CD14-positive monocyte (primary cell): ENCODE results near the gene IRF8. TPM values are rescaled to one million over a fixed set of nuclear protein-coding genes. Genes with fewer than 3 reads are reported as not detected.

ENCODE experiments used
- DNase-seq, 3 donors: peaks; one replicate each; pipeline ENCODE4 v3.0.0-alpha.2; 2011 to 2022
- H2AFZ ChIP-seq: 2 replicates; pipeline ENCODE4 v1.6.0; 2012; ENCODE audit warnings: mild to moderate bottlenecking, low read depth, low read length, inconsistent platforms; ENCODE audit not compliant: insufficient read depth, poor library complexity, severe bottlenecking
- H3K27ac ChIP-seq, 2 donors: 1 replicate in 1 of 2; 2 replicates in 1 of 2; pipeline ENCODE4 v1.5.1; 2012 to 2013; ENCODE audit warnings: low read length in 2 of 2, control low read depth in 1 of 2, inconsistent platforms in 1 of 2, low read depth in 1 of 2, mild to moderate bottlenecking in 1 of 2
- H3K27me3 ChIP-seq, 2 donors: one replicate each; pipeline versions ENCODE4 v1.6.0 to v1.6.1; 2011 to 2013; ENCODE audit warnings: low read length in 2 of 2; ENCODE audit not compliant: control insufficient read depth in 2 of 2, insufficient read depth in 2 of 2
- H3K36me3 ChIP-seq, 2 donors: replicated peaks in 1 of 2; 1 replicate in 1 of 2; 2 replicates in 1 of 2; pipeline versions ENCODE4 v1.5.1 to v1.6.1; 2012 to 2013; ENCODE audit warnings: low read length in 2 of 2, control low read depth in 1 of 2, inconsistent platforms in 1 of 2, mild to moderate bottlenecking in 1 of 2; ENCODE audit not compliant: insufficient read depth in 2 of 2, control insufficient read depth in 1 of 2
- H3K4me1 ChIP-seq, 2 donors: 1 replicate in 1 of 2; 2 replicates in 1 of 2; pipeline versions ENCODE4 v1.5.1 to v1.6.1; 2012 to 2013; ENCODE audit warnings: low read length in 2 of 2, control low read depth in 1 of 2, inconsistent platforms in 1 of 2, mild to moderate bottlenecking in 1 of 2, moderate library complexity in 1 of 2; ENCODE audit not compliant: insufficient read depth in 2 of 2, control insufficient read depth in 1 of 2
- H3K4me2 ChIP-seq: replicated peaks from 2 replicates; pipeline ENCODE3; 2012; ENCODE audit warnings: low read length, moderate library complexity, mild to moderate bottlenecking; ENCODE audit not compliant: poor library complexity, severe bottlenecking; ENCODE audit errors: extremely low read depth
- H3K4me3 ChIP-seq, 3 experiments: fragments of 200-600 bp in 1 of 3; sonication (generic) in 1 of 3; replicated peaks in 1 of 3; 1 replicate in 2 of 3; 2 replicates in 1 of 3; pipeline ENCODE4 v1.5.1; 2011 to 2013; ENCODE audit warnings: low read length in 3 of 3, mild to moderate bottlenecking in 3 of 3, control low read depth in 2 of 3, low read depth in 2 of 3, inconsistent platforms in 1 of 3, moderate library complexity in 1 of 3
- H3K79me2 ChIP-seq: 2 replicates; pipeline ENCODE4 v1.6.0; 2012; ENCODE audit warnings: mild to moderate bottlenecking, control low read depth, inconsistent platforms, low read length, moderate library complexity; ENCODE audit not compliant: insufficient read depth
- H3K9ac ChIP-seq: 2 replicates; pipeline ENCODE4 v1.6.0; 2017; ENCODE audit warnings: low read length, mild to moderate bottlenecking; ENCODE audit not compliant: insufficient read depth, poor library complexity, severe bottlenecking
- H3K9me3 ChIP-seq, 2 donors: replicated peaks in 1 of 2; 1 replicate in 1 of 2; 2 replicates in 1 of 2; pipeline versions ENCODE4 v1.5.1 to v1.6.1; 2012 to 2013; ENCODE audit warnings: low read length in 2 of 2, control low read depth in 1 of 2; ENCODE audit not compliant: control insufficient read depth in 1 of 2, insufficient read depth in 1 of 2
- H4K20me1 ChIP-seq: 2 replicates; pipeline ENCODE4 v1.6.0; 2012; ENCODE audit warnings: mild to moderate bottlenecking, low read length, control low read depth, moderate library complexity; ENCODE audit not compliant: insufficient read depth
- H3K27ac Mint-ChIP-seq, 7 donors: one replicate each; pipeline ENCODE4 v1.8.0; 2020; ENCODE audit warnings: mild to moderate bottlenecking in 7 of 7, mixed read lengths in 7 of 7, moderate library complexity in 6 of 7, inconsistent platforms in 2 of 7
- H3K27me3 Mint-ChIP-seq, 3 donors: one replicate each; pipeline ENCODE4 v1.8.0; 2021 to 2022; ENCODE audit warnings: low read depth in 3 of 3, mild to moderate bottlenecking in 3 of 3, mixed read lengths in 3 of 3, moderate library complexity in 3 of 3, inconsistent platforms in 1 of 3
- H3K36me3 Mint-ChIP-seq, 2 donors: one replicate each; pipeline ENCODE4 v1.8.0; 2020; ENCODE audit warnings: mixed read lengths in 2 of 2, inconsistent platforms in 1 of 2, mild to moderate bottlenecking in 1 of 2
- H3K4me1 Mint-ChIP-seq: one replicate; pipeline ENCODE4 v1.8.0; 2020; ENCODE audit warnings: mild to moderate bottlenecking, mixed read lengths
- H3K4me3 Mint-ChIP-seq, 2 donors: one replicate each; pipeline ENCODE4 v1.8.0; 2020; ENCODE audit warnings: mild to moderate bottlenecking in 2 of 2, mixed read lengths in 2 of 2, moderate library complexity in 1 of 2
- H3K9me3 Mint-ChIP-seq, 7 donors: one replicate each; pipeline ENCODE4 v1.8.0; 2020 to 2022; ENCODE audit warnings: mixed read lengths in 7 of 7, mild to moderate bottlenecking in 6 of 7, moderate library complexity in 6 of 7, inconsistent platforms in 2 of 7
- WGBS: methylation state at CpG from one replicate; pipeline ENCODE4 v1.1.5; 2013; ENCODE audit warnings: missing lambda C conversion rate; ENCODE audit not compliant: insufficient coverage; 5-methylcytosine and 5-hydroxymethylcytosine counted together
- intact Hi-C, 2 donors: fragments of 100-400 bp; cut with micrococcal nuclease; formaldehyde crosslinking; loops; one replicate each; pipeline versions ENCODE4 v1.15.0 to v1.15.1; 2023
- polyA plus RNA-seq, 3 donors: library from polyadenylated mRNA; depleted of rRNA in 1 of 3; unstranded in 2 of 3; stranded (reverse) in 1 of 3; fragments of 300-500 nt in 2 of 3; fragments of >200 nt in 1 of 3; fragmentation: Illumina TruSeq in 2 of 3; gene quantifications; 1 replicate in 2 of 3; 2 replicates in 1 of 3; pipeline ENCODE4 v1.2.3, GENCODE V29; 2012 to 2021
- TF ChIP-seq, protein P1 (sequence below): fragments of 200-600 bp; IDR thresholded peaks from one replicate; pipeline ENCODE4 v1.8.0; 2022; ENCODE audit warnings: antibody characterized with exemption, mild to moderate bottlenecking

IRF8 gene
- polyA plus RNA-seq, 3 donors: 157 to 187 (median 184) TPM

DNA sequence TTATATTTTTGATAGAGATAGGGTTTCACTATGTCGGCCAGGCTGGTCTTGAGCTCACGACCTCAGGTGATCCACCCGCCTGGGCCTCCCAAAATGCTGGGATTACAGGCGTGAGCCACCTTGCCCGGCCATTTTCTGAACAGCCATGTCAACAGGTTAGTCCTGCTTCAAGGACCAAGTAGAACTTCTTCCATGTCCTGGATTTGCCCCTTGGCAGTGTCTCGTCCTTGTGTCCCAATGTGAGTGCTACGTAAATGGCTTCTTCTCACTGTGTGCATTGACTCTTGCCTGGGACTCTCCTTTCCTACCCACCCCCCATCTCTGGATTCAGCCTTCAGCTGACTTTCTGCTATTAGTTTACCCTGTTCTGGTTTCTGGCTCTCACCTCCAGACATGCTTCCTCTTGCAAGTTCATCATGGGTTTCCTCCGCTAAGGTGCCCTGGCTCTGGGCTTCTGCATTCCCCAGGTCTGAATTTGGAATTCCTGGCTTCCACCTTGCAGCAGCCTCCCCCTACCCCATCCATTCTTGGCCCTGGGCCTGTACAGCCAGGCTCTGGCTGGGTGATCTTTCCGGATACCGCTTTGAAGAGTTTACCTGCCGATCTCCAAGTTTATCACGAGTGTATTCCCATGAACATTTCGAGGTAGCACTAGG lies 14.0 kb upstream of the IRF8 start:
- Histone ChIP-seq H3K79me2 (no peaks in the 10 kb centered on the region), H2AFZ (no peak overlapping the region), H3K27me3 (no peaks in the 10 kb centered on the region), H3K4me2 (no peak overlapping the region), H3K27ac (no peak overlapping the region), H3K36me3 (no peaks in the 10 kb centered on the region), H3K4me1 (peaks cover 34 to 41% of the 10 kb centered on the region in 2 donors), H3K4me3 (no peak overlapping the region), H3K9me3 (no peaks in the 10 kb centered on the region), H3K9ac (no peak overlapping the region), H4K20me1 (no peaks in the 10 kb centered on the region)
- intact Hi-C loops: no loop called here
- Mint-ChIP-seq H3K9me3 (peaks cover 0 to 2% (median 0%) of the 10 kb centered on the region in 7 donors), H3K27ac (peak overlapping the region in 1 of 7 donors; percentile 1), H3K27me3 (peaks cover 8 to 17% (median 16%) of the 10 kb centered on the region in 3 donors), H3K4me3 (no peak overlapping the region), H3K4me1 (peaks cover 47% of the 10 kb centered on the region), H3K36me3 (peaks cover 0 to 2% of the 10 kb centered on the region in 2 donors)
- DNase-seq: no peak
- 88% methylated on average over 10 of the region's 13 CpGs for WGBS
- TF ChIP-seq, protein P1, sequence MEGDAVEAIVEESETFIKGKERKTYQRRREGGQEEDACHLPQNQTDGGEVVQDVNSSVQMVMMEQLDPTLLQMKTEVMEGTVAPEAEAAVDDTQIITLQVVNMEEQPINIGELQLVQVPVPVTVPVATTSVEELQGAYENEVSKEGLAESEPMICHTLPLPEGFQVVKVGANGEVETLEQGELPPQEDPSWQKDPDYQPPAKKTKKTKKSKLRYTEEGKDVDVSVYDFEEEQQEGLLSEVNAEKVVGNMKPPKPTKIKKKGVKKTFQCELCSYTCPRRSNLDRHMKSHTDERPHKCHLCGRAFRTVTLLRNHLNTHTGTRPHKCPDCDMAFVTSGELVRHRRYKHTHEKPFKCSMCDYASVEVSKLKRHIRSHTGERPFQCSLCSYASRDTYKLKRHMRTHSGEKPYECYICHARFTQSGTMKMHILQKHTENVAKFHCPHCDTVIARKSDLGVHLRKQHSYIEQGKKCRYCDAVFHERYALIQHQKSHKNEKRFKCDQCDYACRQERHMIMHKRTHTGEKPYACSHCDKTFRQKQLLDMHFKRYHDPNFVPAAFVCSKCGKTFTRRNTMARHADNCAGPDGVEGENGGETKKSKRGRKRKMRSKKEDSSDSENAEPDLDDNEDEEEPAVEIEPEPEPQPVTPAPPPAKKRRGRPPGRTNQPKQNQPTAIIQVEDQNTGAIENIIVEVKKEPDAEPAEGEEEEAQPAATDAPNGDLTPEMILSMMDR: no peak

DNA sequence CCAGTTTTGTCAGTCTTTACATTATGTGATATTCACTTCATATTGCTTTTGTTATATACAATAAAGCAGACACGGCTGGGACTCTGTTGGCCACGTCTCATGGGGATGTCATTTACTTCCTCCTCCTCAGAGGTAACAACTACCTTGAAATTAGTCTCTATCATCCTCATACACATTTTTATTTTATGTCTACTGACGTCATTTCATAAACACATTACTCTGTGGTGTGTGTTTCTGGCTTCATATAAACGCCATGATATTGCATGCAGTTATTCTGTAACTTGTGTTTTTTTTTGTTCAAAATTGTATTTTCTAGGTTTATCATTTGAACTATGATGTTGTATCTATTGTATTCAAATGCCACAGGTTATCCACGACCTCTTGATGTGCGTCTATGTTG lies 13.4 kb upstream of the IRF8 start:
- no peaks in the 10 kb centered on the region for H3K36me3 Mint-ChIP-seq
- H3K36me3 ChIP-seq: no peaks in the 10 kb centered on the region
- H3K9ac ChIP-seq: no peak overlapping the region
- no peak overlapping the region for H3K4me3 Mint-ChIP-seq
- H3K4me1 ChIP-seq: peaks cover 34 to 37% of the 10 kb centered on the region in 2 donors
- TF ChIP-seq, protein P1: no peak
- no peak for DNase-seq
- intact Hi-C loops: no loop called here
- peaks cover 8 to 17% (median 16%) of the 10 kb centered on the region in 3 donors for H3K27me3 Mint-ChIP-seq
- peaks cover 0 to 2% (median 0%) of the 10 kb centered on the region in 7 donors for H3K9me3 Mint-ChIP-seq
- no peak overlapping the region for H3K27ac Mint-ChIP-seq
- no peak overlapping the region for H3K4me2 ChIP-seq
- no peaks in the 10 kb centered on the region for H3K27me3 ChIP-seq
- H3K4me3 ChIP-seq: no peak overlapping the region
- no peak overlapping the region for H3K27ac ChIP-seq
- 100% methylated on average over 1 of the region's 6 CpGs for WGBS
- no peak overlapping the region for H2AFZ ChIP-seq
- H4K20me1 ChIP-seq: no peaks in the 10 kb centered on the region
- no peaks in the 10 kb centered on the region for H3K9me3 ChIP-seq
- no peaks in the 10 kb centered on the region for H3K79me2 ChIP-seq
- peaks cover 43% of the 10 kb centered on the region for H3K4me1 Mint-ChIP-seq
